GM12864 (cell line): ENCODE data around the gene CD93.

Source experiments
- DNase-seq: peaks from one replicate; pipeline ENCODE4 v3.0.0-alpha.2; 2011; ENCODE audit warnings: low read depth
- H3K4me3 ChIP-seq: 2 replicates; pipeline ENCODE4 v1.5.1; 2011; ENCODE audit warnings: mild to moderate bottlenecking, low read depth, low read length, control low read depth
- TF ChIP-seq, protein P1 (sequence below): IDR thresholded peaks from 2 replicates; pipeline ENCODE4 v1.5.1; 2011; ENCODE audit warnings: low read depth, mild to moderate bottlenecking, moderate library complexity, low read length, control low read depth, inconsistent platforms; ENCODE audit errors: missing control alignments

CD93 gene

DNA sequence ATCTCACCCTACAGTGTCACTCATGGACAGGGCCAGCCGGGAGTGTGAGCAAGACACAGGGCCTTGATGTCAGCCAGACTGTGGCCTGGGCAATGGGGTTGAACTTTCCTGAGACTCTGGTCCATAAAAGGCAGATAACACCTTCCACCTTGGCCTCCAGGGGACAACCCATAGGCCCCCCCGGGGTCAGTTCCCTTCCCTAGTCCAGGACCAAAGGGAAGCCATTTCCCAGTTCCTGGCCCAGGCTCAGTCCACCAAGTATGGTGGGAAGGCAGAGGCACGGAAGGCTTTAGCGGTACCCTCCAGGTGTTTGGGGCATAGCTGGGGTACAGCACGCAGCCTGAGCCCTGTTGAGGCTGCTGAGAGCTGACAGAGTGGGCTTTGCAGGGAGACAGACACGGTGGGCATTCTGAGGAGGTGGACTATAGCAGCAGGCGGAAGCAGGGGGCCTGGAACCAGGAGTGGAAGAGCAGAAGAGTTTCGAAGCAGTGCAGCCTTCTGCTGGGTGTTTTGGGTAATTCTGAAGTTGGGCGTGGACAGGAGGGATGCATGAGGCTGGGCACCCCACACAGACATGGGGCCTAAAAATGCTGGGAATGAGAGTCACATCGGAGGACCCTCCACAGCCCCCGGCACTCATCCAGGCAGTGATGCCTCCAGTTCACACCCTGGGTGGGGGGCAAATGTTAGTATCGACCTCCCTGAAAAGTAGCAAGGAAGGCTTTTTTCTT, 43.9 kb upstream of the CD93 start:
- no peak for DNase-seq
- TF ChIP-seq, protein P1, sequence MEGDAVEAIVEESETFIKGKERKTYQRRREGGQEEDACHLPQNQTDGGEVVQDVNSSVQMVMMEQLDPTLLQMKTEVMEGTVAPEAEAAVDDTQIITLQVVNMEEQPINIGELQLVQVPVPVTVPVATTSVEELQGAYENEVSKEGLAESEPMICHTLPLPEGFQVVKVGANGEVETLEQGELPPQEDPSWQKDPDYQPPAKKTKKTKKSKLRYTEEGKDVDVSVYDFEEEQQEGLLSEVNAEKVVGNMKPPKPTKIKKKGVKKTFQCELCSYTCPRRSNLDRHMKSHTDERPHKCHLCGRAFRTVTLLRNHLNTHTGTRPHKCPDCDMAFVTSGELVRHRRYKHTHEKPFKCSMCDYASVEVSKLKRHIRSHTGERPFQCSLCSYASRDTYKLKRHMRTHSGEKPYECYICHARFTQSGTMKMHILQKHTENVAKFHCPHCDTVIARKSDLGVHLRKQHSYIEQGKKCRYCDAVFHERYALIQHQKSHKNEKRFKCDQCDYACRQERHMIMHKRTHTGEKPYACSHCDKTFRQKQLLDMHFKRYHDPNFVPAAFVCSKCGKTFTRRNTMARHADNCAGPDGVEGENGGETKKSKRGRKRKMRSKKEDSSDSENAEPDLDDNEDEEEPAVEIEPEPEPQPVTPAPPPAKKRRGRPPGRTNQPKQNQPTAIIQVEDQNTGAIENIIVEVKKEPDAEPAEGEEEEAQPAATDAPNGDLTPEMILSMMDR, result no peak
- no peak overlapping the region for H3K4me3 ChIP-seq

DNA sequence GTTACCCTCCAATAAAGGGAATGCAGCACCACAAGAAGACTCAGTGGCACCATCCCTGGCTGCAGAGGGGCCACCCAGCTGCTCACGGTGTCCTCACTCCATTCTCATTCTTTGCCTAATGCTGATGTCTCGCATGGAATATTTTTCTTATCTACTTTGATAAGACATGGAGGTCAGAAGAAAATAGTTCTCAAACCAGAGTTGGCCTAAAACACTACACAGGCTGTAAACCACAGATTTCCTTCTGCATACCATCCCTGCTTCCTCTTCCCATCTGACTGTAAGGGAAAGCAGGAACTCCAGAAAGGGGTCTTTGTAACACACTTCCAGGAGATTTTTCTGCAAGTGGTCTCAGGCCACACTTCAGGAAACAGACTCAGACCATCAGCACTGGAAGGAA, 43.1 kb upstream of the CD93 start:
- no peak for DNase-seq
- TF ChIP-seq, protein P1, result no peak
- H3K4me3 ChIP-seq, result no peak overlapping the region

DNA sequence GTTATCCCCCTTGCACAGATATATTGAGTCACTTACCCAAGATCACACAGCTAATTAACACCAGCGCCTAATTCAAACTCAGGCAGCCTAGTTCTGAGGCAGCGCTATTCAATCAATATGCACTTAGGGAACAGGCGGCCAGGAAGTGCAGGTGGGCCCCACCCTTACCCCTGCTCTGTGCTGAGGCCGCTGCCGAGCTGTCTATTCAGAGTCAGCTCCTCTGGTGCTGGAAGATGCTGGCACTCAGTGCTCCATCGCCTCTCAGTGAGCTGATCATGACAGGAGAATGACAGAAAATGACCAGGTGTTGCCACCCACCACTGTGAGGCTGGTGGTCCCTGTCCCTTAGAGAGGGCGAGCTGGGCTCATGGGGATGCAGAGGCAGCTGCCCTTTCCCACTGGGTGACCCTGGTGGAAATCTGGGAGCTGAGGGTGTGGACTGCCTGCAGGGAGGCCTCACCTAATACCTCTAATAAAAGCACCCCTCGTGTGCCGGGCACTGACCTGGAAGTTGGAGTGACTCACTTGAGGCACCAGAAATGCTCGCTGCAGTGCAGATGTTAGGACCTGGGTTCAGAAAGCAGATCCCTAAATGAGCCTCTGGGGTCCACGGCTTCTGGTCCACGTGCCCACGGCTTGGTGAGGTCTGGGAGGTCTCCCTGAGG, 42.5 kb upstream of the CD93 start:
- TF ChIP-seq, protein P1, result no peak
- H3K4me3 ChIP-seq, result no peak overlapping the region
- no peak for DNase-seq

DNA sequence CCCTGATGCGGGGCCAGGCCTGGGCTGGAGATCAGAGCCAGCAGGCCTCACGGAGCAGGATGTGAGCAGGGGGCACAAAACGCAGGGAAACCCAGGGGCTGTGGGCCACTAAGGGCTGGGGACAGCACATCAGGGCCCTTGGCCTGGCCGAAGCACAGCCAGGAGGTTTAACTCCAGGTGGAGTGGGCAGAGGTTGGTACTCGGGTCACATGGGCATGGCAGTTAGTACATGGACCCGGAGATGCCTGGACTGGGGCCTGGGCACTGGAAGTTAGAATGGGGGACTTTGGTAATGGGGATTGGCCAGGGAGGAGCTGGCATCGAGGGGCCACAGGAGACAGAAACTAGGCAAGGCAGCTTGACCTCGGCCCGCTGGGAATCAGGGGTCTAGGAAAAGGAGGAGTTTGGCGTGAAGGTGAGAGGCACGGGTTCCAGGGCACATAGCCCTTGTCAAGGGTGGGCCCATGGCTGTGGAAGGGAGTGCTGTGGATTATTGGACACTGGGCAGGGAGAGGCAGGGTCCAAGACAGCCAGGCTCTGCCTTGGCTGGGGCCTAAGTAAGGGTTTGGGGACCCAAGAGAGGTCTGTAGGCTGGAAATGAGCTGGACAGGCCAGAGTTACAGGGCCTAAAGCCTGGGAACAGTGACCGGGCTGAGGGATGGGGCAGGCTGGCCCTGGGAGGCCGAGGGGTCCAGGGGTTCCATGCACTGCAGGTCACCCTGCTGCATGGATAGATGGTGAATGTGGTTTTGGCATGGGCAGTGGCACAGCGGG, 41.6 kb upstream of the CD93 start:
- no peak overlapping the region for H3K4me3 ChIP-seq
- TF ChIP-seq, protein P1, result no peak

DNA sequence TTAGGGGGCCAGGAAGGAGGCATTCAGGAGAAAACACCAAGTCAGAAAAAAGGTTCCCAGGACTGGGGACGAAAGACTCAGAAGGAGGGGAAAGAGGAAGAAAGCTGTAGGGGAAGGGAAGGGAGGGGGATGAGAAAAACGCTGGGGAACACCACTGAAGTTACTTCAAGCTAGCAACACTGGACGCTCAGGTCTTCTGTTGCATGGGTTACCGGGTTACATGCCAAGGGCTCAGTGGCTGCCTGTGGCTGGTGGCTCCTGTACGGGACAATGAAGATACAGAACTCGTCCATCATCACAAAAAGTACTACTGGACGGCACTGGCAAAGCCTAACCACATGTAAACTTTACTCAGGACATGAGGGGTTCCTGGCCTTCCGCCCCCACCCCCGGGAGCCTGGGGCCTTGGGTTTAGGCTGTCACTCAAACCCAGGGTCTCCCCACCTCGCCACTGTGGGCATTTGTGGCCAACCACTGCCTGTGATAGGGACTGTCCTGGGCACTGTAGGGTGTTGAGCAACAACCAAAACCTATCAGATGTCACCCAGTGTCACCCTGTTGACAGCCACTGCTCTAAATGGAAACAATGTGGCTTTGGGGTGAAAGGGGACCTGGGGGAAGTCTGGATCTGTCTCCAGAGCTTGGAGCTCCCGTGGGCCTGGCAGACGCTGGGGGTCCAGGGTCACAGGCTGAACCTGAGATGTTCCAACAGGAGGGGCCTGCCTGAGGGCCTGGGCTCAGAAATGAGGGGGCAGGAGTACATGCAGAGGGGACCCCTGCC, 40.3 kb upstream of the CD93 start:
- H3K4me3 ChIP-seq, result no peak overlapping the region
- TF ChIP-seq, protein P1, result no peak
- no peak for DNase-seq

More for the DNA sequence above, 41.6 kb upstream of the CD93 start:
- no peak for DNase-seq

DNA sequence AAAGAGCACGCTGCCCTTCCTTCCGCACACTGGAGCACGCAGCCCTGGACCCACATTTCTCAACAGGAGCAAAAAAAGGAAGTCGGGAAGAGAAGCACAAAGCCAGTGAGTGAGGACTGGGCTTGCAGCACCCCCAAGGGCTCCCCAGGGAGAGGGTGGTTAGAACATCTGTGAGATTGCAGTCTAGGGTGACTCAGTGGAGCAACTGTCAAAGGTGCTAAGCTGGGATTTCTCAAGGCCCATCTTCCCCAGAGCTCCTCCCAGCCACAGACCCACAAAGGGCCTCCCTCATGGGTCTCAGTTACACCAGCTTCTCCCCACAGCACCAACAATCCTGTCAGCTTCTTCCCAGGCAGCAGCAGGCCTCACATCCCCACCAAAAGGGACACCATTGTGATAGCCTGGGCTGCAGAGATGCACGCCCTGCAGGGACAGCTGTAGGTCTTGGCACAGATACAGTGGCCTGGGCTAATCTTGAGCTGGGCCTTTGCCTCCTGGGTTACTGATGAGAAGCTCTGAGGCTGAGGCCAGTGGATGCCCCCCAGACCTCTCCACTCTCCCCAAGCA, 39.6 kb upstream of the CD93 start:
- no peak for DNase-seq
- TF ChIP-seq, protein P1, result no peak

More for the DNA sequence above, 39.6 kb upstream of the CD93 start:
- no peak overlapping the region for H3K4me3 ChIP-seq
